ENCODE measurements around the gene NOPCHAP1.

Gene NOPCHAP1

DNA sequence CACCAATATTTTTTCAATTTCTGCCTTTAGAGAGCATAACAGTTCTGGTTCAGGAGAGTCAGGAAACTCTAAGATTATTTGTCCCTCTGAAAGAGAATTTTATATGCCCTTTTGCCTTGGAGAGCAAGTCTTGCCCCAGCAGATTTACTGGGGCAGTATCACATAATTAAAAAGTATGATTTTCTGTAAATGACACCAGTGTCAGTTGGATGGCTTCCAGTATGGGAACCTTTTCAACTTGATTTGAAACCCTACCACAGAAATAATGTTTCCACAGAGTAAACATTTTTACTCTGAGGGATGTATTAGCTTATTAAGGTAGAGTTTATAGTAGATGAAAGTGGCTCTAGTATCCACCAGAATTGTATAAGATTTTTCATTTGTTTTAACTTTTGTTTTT lies 15.4 kb downstream of the NOPCHAP1 start:
- H3K4me3 ChIP-seq (ENCODE audit: low read depth, low read length, poor library complexity, severe bottlenecking), result no peak overlapping the region
- H3F3A ChIP-seq (ENCODE audit: insufficient read depth, low read length), result no peaks in the 10 kb centered on the region
- H3K9me3 ChIP-seq (ENCODE audit: low read length), result no peaks in the 10 kb centered on the region
- H3K9me2 ChIP-seq (ENCODE audit: low read depth, low read length), result no peaks in the 10 kb centered on the region
- H3K27me3 ChIP-seq (ENCODE audit: insufficient read depth, low read length), result no peaks in the 10 kb centered on the region
- H3K36me3 ChIP-seq (ENCODE audit: insufficient read depth, low read length), result peaks cover 83% of the 10 kb centered on the region
- H2AFZ ChIP-seq (ENCODE audit: low read length), result no peak overlapping the region
- no peaks in the 10 kb centered on the region for H4K20me1 ChIP-seq (ENCODE audit: insufficient read depth, low read length)
- no peak overlapping the region for H3K27ac ChIP-seq (ENCODE audit: low read depth, low read length, poor library complexity, severe bottlenecking)
- H3K79me2 ChIP-seq (ENCODE audit: insufficient read depth, low read length), result no peaks in the 10 kb centered on the region
- H3K9ac ChIP-seq (ENCODE audit: low read length), result no peak overlapping the region
- H3K4me2 ChIP-seq (ENCODE audit: low read length), result no peak overlapping the region
- H3K4me1 ChIP-seq (ENCODE audit: insufficient read depth, low read length, severe bottlenecking), result peaks cover 9% of the 10 kb centered on the region
- TF ChIP-seq, protein P1, sequence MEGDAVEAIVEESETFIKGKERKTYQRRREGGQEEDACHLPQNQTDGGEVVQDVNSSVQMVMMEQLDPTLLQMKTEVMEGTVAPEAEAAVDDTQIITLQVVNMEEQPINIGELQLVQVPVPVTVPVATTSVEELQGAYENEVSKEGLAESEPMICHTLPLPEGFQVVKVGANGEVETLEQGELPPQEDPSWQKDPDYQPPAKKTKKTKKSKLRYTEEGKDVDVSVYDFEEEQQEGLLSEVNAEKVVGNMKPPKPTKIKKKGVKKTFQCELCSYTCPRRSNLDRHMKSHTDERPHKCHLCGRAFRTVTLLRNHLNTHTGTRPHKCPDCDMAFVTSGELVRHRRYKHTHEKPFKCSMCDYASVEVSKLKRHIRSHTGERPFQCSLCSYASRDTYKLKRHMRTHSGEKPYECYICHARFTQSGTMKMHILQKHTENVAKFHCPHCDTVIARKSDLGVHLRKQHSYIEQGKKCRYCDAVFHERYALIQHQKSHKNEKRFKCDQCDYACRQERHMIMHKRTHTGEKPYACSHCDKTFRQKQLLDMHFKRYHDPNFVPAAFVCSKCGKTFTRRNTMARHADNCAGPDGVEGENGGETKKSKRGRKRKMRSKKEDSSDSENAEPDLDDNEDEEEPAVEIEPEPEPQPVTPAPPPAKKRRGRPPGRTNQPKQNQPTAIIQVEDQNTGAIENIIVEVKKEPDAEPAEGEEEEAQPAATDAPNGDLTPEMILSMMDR (IDR thresholded peaks at IDR 0.05; ENCODE audit: low read length), result no peak
- TF ChIP-seq EZH2 (IDR thresholded peaks at IDR 0.05; ENCODE audit: borderline replicate concordance, low read length), result no peak

DNA sequence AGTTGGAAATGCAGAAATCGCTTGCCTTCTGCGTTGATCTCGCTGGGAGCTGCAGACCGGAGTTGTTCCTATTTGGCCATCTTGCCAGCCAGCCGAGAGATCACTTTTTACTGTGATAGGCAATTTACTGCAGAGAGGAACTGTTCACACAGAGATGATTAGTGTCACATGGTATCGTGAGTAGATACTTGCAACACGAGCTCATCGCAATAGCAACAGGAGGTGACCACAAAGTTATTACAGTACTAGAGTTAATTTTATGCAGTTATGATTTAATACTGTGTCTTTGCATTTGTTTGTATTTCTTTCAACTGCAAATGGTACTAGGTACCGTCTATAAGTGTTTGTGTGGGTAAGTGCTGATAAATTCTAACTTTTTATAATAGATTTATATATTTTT lies 27.8 kb downstream of the NOPCHAP1 start:
- Histone ChIP-seq H3K4me2 (ENCODE audit: low read length) (no peak overlapping the region), H3K36me3 (ENCODE audit: insufficient read depth, low read length) (no peaks in the 10 kb centered on the region; the same call in 1 of the 2 replicates), H3K9me3 (ENCODE audit: low read length) (no peaks in the 10 kb centered on the region), H3K9ac (ENCODE audit: low read length) (no peak overlapping the region), H3K9me2 (ENCODE audit: low read depth, low read length) (no peaks in the 10 kb centered on the region), H3K27ac (ENCODE audit: low read depth, low read length, poor library complexity, severe bottlenecking) (no peak overlapping the region), H3F3A (ENCODE audit: insufficient read depth, low read length) (no peaks in the 10 kb centered on the region), H3K79me2 (ENCODE audit: insufficient read depth, low read length) (no peaks in the 10 kb centered on the region), H2AFZ (ENCODE audit: low read length) (no peak overlapping the region), H3K4me3 (ENCODE audit: low read depth, low read length, poor library complexity, severe bottlenecking) (no peak overlapping the region), H3K27me3 (ENCODE audit: insufficient read depth, low read length) (no peaks in the 10 kb centered on the region), H4K20me1 (ENCODE audit: insufficient read depth, low read length) (no peaks in the 10 kb centered on the region), H3K4me1 (ENCODE audit: insufficient read depth, low read length, severe bottlenecking) (no peaks in the 10 kb centered on the region)
- TF ChIP-seq, protein P1 (IDR thresholded peaks at IDR 0.05; ENCODE audit: low read length), result no peak
- TF ChIP-seq EZH2 (IDR thresholded peaks at IDR 0.05; ENCODE audit: borderline replicate concordance, low read length), result no peak

DNA sequence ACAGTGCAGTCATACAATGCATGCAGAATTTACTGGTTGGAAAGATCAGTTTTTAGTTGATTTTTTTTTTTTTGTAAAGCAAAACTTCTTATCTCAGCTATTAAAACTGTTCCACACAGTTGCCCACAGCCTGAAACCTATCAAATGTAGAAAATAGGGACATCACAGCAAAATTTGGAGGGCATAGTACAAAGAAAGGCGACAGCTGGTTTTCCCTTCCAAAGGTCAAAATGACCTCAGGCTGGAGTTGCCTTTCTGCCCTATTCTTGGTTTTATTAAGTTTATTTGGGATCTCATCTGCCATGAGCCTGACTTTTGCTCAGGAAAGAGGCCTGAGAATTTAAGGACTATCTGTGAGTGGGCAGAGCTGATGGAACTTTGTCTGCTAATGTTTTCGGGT lies 28.5 kb downstream of the NOPCHAP1 start:
- no peaks in the 10 kb centered on the region for H3K4me1 ChIP-seq (ENCODE audit: insufficient read depth, low read length, severe bottlenecking)
- no peaks in the 10 kb centered on the region for H3K9me3 ChIP-seq (ENCODE audit: low read length)
- H4K20me1 ChIP-seq (ENCODE audit: insufficient read depth, low read length), result no peaks in the 10 kb centered on the region
- no peak overlapping the region for H2AFZ ChIP-seq (ENCODE audit: low read length)
- no peaks in the 10 kb centered on the region for H3K79me2 ChIP-seq (ENCODE audit: insufficient read depth, low read length)
- no peaks in the 10 kb centered on the region for H3K9me2 ChIP-seq (ENCODE audit: low read depth, low read length)
- H3F3A ChIP-seq (ENCODE audit: insufficient read depth, low read length), result no peaks in the 10 kb centered on the region
- no peaks in the 10 kb centered on the region for H3K27me3 ChIP-seq (ENCODE audit: insufficient read depth, low read length)
- TF ChIP-seq EZH2 (IDR thresholded peaks at IDR 0.05; ENCODE audit: borderline replicate concordance, low read length), result no peak
- TF ChIP-seq, protein P1 (IDR thresholded peaks at IDR 0.05; ENCODE audit: low read length), result no peak
- H3K9ac ChIP-seq (ENCODE audit: low read length), result no peak overlapping the region
- no peaks in the 10 kb centered on the region; the same call in 1 of the 2 replicates for H3K36me3 ChIP-seq (ENCODE audit: insufficient read depth, low read length)
- no peak overlapping the region for H3K27ac ChIP-seq (ENCODE audit: low read depth, low read length, poor library complexity, severe bottlenecking)
- H3K4me2 ChIP-seq (ENCODE audit: low read length), result no peak overlapping the region
- no peak overlapping the region for H3K4me3 ChIP-seq (ENCODE audit: low read depth, low read length, poor library complexity, severe bottlenecking)
